Measurements from ENCODE around the gene NPHS2. TPM values are rescaled to one million over a fixed set of nuclear protein-coding genes. Genes with fewer than 3 reads are reported as not detected.
"Not testable (repeated sequence)": the region's sequence is repeated elsewhere in the genome, so short reads cannot be mapped to it uniquely, and the experiment has no call there.

The NPHS2 gene
- total RNA-seq, 1 donor from 2014 or later, result not detected

- no peak overlapping the region for H3K4me3 Mint-ChIP-seq (ENCODE audit: unreplicated experiment)
- no peak for DNase-seq (ENCODE audit: extremely low spot score, unreplicated experiment)
- H3K4me1 Mint-ChIP-seq (ENCODE audit: unreplicated experiment), result no peaks in the 10 kb centered on the region
- no peak for TF ChIP-seq CTCF (IDR thresholded peaks at IDR 0.05)
- H3K27ac Mint-ChIP-seq (ENCODE audit: unreplicated experiment), result no peak overlapping the region
- H3K27me3 Mint-ChIP-seq (ENCODE audit: unreplicated experiment), result no peaks in the 10 kb centered on the region
- no peaks in the 10 kb centered on the region for H3K9me3 Mint-ChIP-seq (ENCODE audit: unreplicated experiment)
- H3K36me3 Mint-ChIP-seq (ENCODE audit: unreplicated experiment), result no peaks in the 10 kb centered on the region
Observed at GRCh38 chr1:179545321-179545720, 30.4 kb downstream of the NPHS2 start.

GRCh38 chr1:179541774-179542173 is 34.0 kb downstream of the NPHS2 start:
- no peak for TF ChIP-seq CTCF (IDR thresholded peaks at IDR 0.05)
- H3K27ac Mint-ChIP-seq (ENCODE audit: unreplicated experiment), result no peak overlapping the region
- H3K36me3 Mint-ChIP-seq (ENCODE audit: unreplicated experiment), result no peaks in the 10 kb centered on the region
- no peaks in the 10 kb centered on the region for H3K27me3 Mint-ChIP-seq (ENCODE audit: unreplicated experiment)
- peaks cover 12% of the 10 kb centered on the region for H3K9me3 Mint-ChIP-seq (ENCODE audit: unreplicated experiment)
- DNase-seq (ENCODE audit: extremely low spot score, unreplicated experiment), result no peak
- no peaks in the 10 kb centered on the region for H3K4me1 Mint-ChIP-seq (ENCODE audit: unreplicated experiment)
- H3K4me3 Mint-ChIP-seq (ENCODE audit: unreplicated experiment), result no peak overlapping the region

GRCh38 chr1:179530352-179530751 is 45.4 kb downstream of the NPHS2 start:
- Mint-ChIP-seq H3K27ac (ENCODE audit: unreplicated experiment) (no peak overlapping the region), H3K36me3 (ENCODE audit: unreplicated experiment) (no peaks in the 10 kb centered on the region), H3K27me3 (ENCODE audit: unreplicated experiment) (no peaks in the 10 kb centered on the region), H3K9me3 (ENCODE audit: unreplicated experiment) (no peaks in the 10 kb centered on the region), H3K4me1 (ENCODE audit: unreplicated experiment) (no peaks in the 10 kb centered on the region), H3K4me3 (ENCODE audit: unreplicated experiment) (no peak overlapping the region)
- no peak for DNase-seq (ENCODE audit: extremely low spot score, unreplicated experiment)
- no peak for TF ChIP-seq CTCF (IDR thresholded peaks at IDR 0.05)

- Mint-ChIP-seq H3K4me3 (ENCODE audit: unreplicated experiment) (no peak overlapping the region), H3K27me3 (ENCODE audit: unreplicated experiment) (peaks cover 3% of the 10 kb centered on the region), H3K4me1 (ENCODE audit: unreplicated experiment) (no peaks in the 10 kb centered on the region), H3K27ac (ENCODE audit: unreplicated experiment) (no peak overlapping the region), H3K36me3 (ENCODE audit: unreplicated experiment) (no peaks in the 10 kb centered on the region), H3K9me3 (ENCODE audit: unreplicated experiment) (no peaks in the 10 kb centered on the region)
- no peak for DNase-seq (ENCODE audit: extremely low spot score, unreplicated experiment)
- no peak for TF ChIP-seq CTCF (IDR thresholded peaks at IDR 0.05)
Observed at GRCh38 chr1:179529482-179530195, 46.1 kb downstream of the NPHS2 start.

GRCh38 chr1:179518544-179518943 is 57.2 kb downstream of the NPHS2 start:
- not testable (repeated sequence) for H3K9me3 Mint-ChIP-seq (ENCODE audit: unreplicated experiment); DNase-seq (ENCODE audit: extremely low spot score, unreplicated experiment); H3K4me3 Mint-ChIP-seq (ENCODE audit: unreplicated experiment); H3K27ac Mint-ChIP-seq (ENCODE audit: unreplicated experiment); H3K27me3 Mint-ChIP-seq (ENCODE audit: unreplicated experiment); H3K36me3 Mint-ChIP-seq (ENCODE audit: unreplicated experiment); H3K4me1 Mint-ChIP-seq (ENCODE audit: unreplicated experiment)
